NCI-H2196 (cell line): ENCODE results near the gene FAM184B.
"Not testable (repeated sequence)": the region's sequence is repeated elsewhere in the genome, so short reads cannot be mapped to it uniquely, and the experiment has no call there.

Source experiments
- DNase-seq: peaks from one replicate; lab custom pipeline; 2025; ENCODE audit not compliant: unreplicated experiment; lab: John Stamatoyannopoulos, UW

FAM184B gene

DNA sequence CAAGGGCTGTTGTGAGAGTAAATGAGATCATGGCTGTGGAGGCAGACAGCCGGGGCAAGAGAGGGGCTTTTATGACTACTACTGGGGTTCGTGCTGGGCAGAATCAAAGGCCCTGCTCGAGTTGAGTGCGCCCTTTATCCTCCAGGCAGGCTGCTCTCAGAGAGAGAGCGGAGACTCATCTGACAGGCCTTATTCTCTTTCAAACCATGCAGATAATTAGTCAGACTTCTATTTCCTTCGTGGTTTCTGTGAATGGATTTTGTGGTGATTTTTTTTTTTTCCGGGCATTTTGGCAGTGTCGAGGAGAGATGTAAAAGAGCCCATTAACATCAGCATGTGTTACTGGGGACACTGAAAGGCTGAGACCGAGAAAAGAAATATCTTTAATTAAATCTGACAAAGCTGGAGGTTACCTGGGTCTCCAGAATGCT is 93.4 kb downstream of the FAM184B start:
- no peak for DNase-seq

DNA sequence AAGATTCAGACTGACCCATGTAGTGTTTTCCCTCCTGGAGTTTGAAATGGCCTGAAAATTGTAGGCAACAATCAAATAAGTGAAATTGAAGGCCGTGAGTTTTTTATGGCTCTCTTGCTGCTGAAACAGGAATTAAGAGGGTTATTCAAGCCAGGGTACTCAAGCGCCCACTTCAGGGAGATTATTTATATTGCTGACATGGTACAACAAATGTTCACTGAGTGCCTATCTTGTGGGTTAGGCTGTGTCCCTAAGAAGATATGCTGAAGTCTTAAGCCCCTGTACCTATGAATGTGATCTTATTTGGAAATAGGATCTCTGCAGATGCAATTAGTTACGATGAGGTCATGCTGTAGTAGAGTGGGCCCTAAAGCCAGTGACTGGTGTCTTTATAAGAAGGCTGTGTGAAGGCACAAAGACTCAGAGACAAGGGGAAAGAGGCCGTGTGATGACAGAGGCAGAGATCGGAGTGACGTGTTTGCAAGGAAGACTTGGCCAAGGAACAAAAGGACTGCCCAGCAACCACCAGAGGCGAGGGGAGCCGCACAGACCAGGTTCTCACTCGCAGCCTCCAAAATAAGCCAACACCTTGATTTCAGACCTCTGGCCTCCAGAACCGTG is 94.1 kb downstream of the FAM184B start:
- DNase-seq: no peak

DNA sequence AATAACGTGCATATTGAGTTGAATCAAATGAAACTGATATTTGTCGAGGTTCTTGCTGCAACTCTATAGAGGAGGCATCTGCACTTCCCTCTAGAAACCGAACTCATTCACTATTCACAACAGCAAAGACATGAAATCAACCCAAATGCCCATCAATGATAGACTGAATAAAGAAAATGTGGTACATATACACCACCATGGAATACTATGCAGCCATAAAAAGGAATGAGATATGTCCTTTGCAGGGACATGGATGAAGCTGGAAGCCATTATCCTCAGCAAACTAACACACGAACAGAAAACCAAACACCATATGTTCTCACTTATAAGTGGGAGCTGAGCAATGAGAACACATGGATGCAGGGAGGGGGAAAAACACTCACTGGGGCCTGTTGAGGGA is 96.8 kb downstream of the FAM184B start:
- DNase-seq: not testable (repeated sequence)

DNA sequence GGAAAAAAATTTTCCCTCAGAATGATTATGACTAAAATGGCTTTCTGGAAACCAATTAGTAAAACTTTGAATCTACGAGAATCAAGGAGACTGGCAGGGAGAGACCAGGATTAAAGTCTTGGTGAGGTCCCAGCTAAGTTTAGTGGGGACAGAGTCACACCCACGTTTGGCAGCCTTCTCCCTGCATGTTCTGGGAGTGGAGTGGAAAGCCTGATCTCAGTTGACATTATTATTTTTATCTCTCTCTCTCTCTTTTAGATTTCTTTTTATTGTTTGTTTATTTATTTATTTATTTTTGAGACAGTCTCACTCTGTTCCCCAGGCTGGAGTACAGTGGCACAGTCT is 99.2 kb downstream of the FAM184B start:
- DNase-seq: no peak

DNA sequence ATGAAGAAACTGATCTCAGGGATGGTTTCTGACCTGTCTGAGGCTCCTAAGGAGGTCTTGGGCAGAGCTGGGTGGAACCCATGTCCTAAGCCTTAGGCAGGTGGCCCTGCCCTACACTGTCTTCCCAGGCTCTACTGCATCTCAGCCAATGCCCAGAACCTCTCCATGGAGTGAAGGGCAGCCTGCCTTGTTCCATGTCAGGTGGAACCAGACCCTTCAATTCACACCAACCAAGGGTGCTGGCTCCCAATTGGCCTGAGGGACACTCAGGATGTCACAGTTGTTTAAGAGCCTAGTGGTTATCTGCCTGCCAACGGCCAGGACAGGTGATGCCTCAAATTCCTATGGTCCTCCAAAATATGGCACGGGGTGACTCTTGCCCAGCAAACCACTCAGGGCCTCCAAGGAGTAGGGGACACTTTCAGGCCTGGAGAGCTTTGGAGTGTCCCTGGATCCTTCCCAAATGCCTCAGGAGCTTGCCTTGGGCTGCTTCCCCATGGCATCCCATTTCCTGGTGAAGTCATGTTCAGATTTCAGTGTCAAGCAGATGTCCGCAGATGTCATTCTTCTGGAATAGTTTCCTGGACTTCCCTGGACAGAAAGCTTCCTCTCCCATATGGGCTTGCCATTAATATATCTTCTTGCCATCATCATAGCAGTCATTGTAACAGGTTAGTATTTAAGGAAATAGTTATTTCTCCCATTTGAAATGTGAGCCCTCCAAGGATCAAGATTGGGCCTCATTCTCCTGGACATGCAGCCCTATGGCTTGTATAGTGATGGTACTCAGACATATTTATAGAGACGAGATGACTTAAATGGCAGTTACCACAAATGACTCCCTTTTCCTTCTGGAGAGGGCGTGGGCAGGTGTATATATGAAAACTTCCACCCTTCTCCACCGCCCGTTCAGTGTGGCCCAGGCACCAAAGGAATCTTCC is 99.9 kb downstream of the FAM184B start:
- DNase-seq: no peak

DNA sequence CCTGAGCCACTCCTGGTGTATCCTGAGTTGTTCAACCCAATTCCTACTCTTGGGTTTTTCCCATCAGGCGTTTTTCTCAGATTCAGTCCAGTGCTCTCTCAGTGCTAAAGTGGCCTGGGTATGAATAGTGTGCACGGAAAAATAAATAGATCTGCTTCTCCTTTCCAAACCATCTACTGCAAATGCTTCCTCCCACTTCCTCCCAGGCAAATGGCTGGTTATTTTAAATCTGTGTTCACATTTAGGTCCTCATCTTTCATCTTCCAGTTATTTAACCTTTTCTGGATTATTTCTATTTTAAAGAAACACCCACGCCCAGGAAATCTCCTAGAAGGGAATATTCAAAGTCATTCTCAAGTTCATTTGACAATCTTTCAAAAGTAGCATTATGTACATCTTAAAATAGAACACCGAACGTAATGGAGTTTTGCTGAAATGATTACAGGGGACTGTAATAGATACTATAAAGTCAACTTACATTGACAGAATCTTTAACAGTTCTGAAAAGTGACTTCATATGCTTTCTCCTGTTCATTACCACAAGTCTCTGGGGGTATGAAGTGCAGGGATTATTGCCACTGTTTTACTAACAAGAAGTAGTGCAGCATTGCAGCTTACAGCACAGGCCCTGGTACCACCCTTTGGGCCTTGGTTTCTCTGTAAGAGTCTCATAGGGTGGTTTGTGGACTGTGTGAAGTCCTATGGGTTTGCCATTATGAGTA is 100.7 kb downstream of the FAM184B start:
- no peak for DNase-seq

DNA sequence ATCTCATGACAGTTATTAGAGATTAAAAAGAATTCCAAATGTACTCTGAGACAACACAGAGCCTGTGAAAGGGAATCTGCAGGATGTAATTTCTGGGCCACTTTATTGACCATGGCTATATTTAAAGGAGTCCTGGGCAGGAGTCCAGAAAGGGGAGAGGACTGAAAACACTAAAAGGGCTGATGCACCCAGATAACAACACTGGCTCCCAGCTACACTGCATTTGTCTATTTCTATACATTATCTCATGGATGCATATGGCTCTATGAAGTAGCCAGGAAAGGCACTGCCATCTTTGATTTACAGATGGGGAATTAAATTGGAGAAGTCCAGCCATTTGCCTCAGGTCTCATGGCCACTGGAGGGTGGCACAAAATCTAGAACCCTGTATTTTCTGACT is 111.0 kb downstream of the FAM184B start:
- DNase-seq: no peak

DNA sequence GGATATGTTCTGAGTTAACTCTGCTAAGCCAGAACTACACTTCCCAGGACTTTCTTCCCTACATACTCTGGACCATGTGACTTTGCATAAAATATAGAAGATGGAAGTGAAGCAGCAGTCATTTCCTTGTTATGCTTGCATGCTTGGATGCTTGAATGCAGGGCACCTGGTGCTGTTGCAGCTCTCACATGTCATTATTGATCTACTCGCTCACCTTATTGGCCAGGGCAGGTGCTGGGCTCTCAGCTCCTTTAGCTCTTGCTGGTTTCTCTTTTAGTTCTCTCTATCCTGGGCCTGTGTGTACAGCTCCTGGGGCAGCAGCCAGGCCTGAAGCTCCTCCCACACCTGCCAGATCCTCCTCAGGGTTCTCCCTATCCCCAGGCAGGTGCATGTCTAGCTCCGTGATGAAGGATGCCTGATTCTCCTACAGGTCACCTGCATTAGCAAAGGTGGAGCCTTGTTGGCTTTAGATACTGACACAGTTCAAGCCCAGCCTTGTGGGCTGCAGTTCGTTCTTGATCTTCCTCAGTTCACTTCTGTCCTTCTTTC is 113.7 kb downstream of the FAM184B start:
- peak; percentile 65 for DNase-seq

DNA sequence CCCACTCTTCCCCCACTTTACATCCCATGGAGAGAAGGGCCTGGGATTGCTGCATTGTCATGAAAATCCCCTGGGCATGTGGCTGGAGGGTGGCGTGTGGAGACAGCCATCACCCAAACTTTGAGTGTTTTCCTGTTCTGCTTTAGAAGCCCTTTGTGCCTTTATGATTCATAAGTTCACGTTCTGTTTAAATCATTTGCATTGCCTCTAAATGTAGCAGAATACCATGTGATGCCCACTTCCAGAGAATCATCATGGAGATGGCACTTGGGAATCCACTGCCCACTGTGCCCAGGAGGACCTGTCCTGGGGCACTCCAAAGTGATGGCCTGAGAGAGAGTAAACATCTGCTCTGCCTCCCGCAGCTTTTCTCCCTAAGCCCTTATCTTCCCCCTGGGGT is 114.2 kb downstream of the FAM184B start:
- DNase-seq: no peak

DNA sequence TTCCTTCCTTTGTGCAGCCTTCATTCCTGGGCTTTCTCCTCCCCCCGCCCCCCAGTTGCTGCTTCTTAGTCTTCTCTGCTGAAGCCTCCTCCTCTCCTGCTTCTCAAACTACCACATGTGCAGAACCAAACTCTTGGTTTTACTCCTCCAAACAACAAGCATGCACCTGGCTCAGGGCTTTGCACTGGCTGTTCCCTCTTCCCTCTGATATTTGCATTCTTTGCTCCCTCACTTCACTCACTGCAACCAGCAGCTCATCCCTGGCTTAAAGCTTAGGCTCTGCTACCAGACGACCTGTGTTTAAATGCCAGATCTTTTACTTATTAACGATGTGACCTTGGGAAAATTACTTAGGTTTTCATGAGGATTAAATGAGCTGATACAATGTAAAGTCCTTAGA is 115.6 kb downstream of the FAM184B start:
- no peak for DNase-seq

DNA sequence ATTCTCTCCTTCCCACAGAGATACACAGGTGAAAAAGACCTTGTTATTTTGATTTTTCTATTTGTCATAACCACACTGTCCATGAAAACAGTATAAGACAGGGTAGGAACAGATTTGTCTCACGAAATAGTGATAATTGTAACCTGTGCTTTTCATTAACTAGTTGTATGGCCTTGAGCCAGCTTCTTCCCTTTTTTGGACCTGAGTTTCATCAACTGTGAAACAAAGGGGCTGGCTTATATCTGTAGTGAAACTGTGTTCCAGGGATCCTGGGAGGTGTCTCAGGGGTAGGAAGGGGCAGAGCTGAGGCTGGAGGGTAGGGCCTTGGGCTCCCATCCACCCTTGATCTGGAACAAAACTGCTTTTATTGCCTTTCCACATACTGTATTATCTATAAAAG is 116.1 kb downstream of the FAM184B start:
- DNase-seq: no peak

DNA sequence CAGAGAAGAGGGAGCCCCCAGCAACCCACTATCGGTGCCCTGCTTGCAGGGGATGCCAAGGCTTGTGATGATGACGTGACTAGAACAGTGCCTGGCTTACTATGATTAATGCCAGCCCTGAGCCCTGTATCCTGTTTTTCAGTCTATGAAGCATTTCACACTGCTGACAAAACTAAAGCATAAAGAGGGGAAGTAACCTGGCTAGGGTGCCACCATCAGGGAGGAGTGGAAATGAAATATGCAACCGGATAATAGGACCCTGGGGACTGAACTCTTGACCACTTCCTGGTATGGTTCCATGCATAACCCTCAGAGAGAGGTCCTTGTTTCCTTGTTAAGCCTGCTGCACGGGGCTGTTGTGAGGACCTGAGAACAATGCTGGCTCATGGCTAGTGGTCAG is 116.7 kb downstream of the FAM184B start:
- no peak for DNase-seq

DNA sequence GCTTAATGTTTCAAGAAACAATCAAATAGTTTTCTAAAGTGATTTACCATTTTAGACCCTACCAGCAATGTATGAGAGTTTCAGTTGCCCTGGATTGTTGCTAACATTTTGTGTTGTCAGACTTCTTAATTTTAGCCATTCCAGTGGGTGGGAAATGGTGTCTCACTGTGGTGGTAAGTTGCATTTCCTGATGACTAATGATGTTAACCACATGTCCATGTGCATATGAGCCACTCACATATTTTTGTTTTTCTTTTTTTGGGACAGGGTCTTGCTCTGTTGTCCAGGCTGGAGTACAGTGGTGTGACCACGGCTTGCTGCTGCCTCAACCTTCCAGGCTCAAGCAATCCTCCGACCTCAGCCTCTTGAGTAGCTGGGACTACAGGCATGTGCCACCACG is 118.7 kb downstream of the FAM184B start:
- DNase-seq: no peak

DNA sequence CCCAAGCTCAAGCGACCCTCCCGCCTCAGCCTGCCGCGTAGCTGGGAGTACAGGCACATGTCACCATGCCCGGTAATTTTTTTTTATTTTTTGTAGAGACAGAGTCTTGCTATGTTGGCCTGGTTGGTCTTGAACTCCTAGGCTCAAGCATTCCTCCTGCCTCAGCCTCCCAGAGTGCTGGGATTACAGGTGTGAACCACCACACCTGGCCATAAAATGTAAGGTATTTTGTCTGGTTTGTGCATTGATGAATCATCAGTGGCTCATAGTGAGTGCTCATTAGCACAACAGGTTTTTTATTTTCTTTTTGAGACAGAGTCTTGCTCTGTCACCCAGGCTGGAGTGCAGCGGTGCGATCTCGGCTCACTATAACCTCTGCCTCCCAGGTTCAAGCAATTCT is 122.2 kb downstream of the FAM184B start:
- DNase-seq: not testable (repeated sequence)

DNA sequence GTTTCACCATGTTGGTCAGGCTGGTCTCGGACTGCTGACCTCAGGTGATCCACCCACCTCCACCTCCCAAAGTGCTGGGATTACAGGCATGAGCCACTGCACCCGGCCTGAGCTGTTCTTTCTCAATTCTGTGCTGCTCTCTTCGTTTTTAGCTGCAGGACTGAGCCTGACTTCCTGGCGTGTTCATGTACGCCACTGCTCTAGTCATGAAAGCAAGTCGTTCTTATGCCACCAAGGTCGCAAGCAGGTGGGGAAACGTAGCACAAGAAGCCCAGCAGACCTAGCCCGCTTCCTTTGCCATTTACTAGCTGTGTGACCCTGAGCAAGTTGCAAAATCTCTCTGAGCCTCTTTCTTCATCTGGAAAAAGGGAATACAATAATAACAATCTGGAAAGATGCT is 123.6 kb downstream of the FAM184B start:
- no peak for DNase-seq

DNA sequence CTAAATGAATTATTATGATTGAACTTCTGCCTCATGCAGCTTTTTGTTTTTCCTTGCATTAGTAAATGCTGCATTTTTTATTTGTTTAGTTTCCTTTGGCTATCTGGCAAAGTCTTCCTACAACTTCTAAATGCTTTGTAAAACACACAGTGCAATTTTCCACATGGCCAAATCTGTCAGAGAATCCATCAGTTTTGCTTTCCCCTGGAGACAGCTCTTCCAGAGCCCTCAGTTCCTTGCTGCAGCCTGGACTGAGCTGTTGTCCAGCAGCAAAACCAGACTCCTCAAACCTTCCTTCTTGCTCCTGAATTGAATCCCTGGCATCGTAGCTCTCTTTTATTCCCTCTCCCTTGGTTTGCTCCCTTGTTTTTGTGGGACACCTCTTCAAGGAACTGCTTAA is 124.3 kb downstream of the FAM184B start:
- no peak for DNase-seq

DNA sequence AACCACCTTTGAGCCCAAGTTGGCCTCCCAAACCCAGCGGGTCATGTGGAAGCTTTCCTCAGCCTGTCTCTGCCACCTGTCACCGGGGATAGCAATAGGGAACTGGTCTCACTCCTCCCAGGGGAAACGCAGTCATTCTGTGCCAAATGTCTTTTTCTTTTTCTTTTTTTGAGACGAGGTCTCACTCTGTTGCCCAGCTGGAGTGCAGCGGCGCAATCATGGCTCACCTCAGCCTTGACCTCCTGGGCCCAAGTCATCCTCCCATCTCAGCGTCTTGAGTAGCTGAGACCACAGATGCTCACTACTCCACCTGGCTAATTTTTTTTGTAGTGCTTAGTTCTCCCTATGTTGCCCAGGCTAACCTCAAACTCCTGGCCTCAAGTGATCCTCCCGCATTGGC is 126.7 kb downstream of the FAM184B start:
- no peak for DNase-seq

DNA sequence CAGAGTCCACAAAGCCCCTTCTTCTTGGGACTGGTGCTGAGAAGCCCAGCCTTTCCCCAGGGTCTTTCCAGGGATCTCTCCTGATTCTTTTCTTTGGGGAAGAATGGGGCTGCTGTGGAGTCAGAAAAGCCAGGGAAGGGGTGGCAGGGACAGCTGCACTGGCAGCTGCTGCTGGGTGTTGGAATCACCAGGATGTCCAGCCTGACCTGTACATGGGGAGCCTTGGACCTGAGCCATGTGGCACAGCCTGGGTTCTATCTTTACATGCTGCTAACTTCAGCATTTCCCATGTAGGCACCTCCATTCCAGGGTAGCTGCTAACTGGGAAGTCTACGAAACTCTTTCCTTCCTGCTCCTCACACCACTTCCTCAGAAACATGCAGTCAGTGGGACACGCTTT is 131.0 kb downstream of the FAM184B start:
- DNase-seq: no peak

DNA sequence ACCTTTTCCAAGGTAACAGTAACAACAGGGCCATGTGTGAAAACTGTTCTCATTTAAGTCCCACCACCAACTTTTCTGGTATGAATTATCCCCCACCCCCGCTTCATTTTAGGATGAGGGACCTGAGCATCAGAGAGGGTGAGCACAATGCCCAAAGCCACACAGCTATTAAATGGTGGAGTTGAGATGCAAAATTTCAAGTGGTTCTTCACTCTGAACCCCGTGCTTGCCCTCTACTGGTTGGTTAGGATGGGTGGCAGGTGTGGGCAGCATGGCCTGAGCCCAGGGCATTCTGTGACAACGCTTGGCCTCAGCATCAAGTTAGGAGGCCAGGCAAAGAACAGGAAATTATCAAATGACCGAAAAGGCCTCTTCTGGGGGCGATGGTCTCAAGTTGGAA is 133.5 kb downstream of the FAM184B start:
- DNase-seq: no peak

DNA sequence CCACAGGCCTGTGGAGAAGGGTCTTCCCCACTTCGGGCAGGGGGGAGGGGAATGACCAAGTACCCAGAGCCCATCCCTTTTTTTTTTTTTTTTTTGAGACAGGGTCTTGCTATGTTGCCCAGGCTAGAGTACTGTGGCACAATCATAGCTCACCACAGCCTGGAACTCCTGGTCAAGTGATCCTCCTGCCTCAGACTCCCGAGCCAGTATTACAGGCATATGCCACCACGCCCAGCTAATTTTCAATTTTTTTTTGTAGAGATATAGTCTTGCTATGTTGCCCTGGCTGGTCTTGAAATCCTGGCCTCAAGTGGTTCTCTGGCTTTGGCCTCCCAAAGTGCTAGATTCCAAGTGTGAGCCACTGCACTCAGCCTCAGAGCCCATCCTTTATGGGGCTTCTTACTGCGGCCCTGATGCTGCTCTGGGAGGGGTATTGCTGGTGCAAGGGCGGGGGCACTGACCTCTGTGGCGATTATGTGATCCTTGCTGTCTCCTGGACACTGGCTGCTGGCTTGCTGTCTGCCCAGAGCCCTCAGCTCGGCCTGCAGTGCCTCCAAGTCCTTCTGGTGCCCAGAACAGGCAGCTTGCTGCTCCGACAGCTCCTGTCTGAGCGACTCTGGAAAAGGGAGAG is 134.1 kb downstream of the FAM184B start:
- no peak for DNase-seq

DNA sequence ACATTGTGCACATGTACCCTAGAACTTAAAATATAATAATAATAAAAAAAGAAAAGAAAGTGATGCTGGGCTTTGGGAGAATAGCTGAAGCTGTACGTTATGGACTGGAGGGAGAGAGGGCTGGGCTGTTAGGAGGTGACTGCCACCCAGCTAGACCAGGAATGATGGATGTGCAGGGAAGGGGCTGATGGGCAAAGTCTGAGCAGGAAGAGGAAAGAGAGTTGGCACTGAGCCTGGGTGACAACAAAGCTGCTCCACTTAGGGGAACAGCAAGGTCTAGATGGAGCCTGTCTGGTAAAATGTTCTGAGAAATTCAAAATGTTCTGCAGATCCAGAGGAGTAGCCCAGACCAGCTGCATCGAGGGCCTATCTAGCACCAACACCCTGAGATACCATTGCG is 134.7 kb downstream of the FAM184B start:
- peak; percentile 3 for DNase-seq
